ENCODE data around the gene PRR12.

The PRR12 gene

DNA sequence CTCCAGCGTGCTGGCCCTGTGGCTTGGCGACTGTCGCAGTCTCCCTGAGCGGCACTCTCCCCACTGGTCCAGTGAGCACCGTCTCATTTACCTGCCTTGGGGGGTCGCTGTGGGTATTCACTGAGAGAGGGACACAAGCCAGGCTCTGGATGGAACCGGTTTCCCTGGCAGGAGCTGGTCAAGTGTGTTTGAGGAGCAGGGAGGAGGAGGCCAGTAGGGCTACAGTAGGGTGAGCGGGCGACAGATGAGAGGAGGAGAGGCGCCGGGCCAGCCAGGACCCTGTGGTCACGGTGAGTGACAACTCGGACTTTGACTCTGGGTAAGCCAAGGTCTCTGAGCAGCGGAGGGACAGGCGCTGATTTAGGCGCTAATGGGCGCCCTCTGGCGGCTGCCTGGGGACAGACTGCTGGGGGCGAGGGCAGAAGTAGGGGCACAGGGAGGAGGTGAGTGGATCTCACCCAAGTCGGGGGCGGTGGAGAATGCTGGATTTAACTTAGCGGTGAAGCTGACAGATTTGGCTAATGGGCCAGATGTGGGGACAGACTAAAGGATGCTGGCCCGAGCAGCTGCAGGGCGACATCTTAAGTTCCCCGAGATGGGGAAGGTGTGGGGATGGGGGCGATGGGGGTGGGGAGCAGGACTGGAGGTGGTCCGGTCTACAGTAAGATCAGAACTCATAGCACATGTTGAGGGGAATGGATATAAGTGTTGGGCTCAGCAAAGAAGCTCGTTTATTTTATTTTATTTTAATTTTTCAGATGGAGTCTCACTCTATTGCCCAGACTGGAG is 81.3 kb downstream of the PRR12 start:
- peak; percentile 79 for DNase-seq
